IMR-90 (cell line): ENCODE results near the gene CYGB.

Experiments
- BHLHE40 ChIP-seq: fragments of 150-350 bp; IDR thresholded peaks from 2 replicates; pipeline ENCODE4 v1.6.1; 2016; ENCODE audit warnings: mild to moderate bottlenecking, low read depth, low read length
- FOS ChIP-seq: fragments of 150-350 bp; IDR thresholded peaks from 2 replicates; pipeline ENCODE4 v1.6.1; 2016; ENCODE audit warnings: low read depth, low read length
- MXI1 ChIP-seq: IDR thresholded peaks from 2 replicates; pipeline ENCODE4 v1.6.1; 2012; ENCODE audit warnings: low read depth, mild to moderate bottlenecking, low read length, moderate library complexity, borderline replicate concordance
- POLR2A ChIP-seq: IDR thresholded peaks from 2 replicates; pipeline ENCODE4 v1.6.1; 2012; ENCODE audit warnings: mild to moderate bottlenecking, low read depth, low read length
- TF ChIP-seq, protein P1 (sequence below): conservative IDR thresholded peaks from 2 replicates; pipeline ENCODE4 v1.5.1; 2012; ENCODE audit warnings: mild to moderate bottlenecking, low read depth, low read length, improper control_type of control experiment

DNA sequence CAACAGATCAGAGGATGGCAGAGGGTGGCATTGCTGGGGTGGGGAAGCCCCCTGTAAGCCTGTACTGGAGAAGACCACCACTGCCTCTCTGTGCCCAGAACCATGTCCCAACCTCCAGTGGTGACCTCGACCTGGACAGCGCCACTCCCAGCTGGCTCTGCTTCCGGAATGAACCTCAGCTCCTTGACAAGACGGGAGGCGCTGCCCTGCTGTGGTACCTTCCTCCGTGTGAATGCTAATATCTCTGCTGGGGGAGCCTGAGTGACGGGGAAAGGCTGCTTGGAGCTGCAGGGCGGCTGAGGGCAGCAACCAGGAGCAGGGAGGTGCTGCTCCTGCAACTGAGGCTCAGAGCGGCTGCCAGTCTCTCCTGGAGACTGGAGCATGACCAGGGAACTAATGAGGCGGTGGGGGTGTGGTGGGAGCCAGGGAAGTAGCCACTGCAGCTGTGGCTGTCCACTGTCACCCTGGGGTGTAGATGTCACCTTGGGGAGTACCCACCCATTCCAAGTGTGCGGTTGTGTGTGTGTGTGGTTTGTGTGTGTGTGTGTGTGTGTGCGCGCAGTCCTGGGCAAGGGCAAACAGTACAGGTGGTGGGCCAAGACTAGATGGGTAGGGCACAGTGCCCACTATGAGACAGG lies 8.5 kb upstream of the CYGB start:
- TF ChIP-seq, protein P1, sequence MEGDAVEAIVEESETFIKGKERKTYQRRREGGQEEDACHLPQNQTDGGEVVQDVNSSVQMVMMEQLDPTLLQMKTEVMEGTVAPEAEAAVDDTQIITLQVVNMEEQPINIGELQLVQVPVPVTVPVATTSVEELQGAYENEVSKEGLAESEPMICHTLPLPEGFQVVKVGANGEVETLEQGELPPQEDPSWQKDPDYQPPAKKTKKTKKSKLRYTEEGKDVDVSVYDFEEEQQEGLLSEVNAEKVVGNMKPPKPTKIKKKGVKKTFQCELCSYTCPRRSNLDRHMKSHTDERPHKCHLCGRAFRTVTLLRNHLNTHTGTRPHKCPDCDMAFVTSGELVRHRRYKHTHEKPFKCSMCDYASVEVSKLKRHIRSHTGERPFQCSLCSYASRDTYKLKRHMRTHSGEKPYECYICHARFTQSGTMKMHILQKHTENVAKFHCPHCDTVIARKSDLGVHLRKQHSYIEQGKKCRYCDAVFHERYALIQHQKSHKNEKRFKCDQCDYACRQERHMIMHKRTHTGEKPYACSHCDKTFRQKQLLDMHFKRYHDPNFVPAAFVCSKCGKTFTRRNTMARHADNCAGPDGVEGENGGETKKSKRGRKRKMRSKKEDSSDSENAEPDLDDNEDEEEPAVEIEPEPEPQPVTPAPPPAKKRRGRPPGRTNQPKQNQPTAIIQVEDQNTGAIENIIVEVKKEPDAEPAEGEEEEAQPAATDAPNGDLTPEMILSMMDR, result no peak
- no peak for TF ChIP-seq MXI1
- no peak for TF ChIP-seq FOS
- no peak for TF ChIP-seq POLR2A
- TF ChIP-seq BHLHE40, result no peak
